Activated T-helper 17 cell treated with anti-CD3 and anti-CD28 coated beads, Interleukin-2, amount 50 U/mL, for 72 hours (primary cell): Measurements from ENCODE around the gene IL25. TPM values are rescaled to one million over a fixed set of nuclear protein-coding genes. Genes with fewer than 3 reads are reported as not detected.
A peak's percentile ranks its signal among the peaks of the same experiment; 100 is the strongest.
"Not testable (repeated sequence)": the region's sequence is repeated elsewhere in the genome, so short reads cannot be mapped to it uniquely, and the experiment has no call there.

Source experiments
- ATAC-seq: fragments of 150-1000 bp; cut with Tn5 transposase; replicated peaks from 2 replicates; pipeline ENCODE4 v1.10.0; 2021; ENCODE audit warnings: mild to moderate bottlenecking, moderate library complexity
- H3K27ac Mint-ChIP-seq: one replicate; pipeline ENCODE4 v1.8.0; 2022; ENCODE audit warnings: mixed read lengths
- H3K27me3 Mint-ChIP-seq: one replicate; pipeline ENCODE4 v1.8.0; 2022; ENCODE audit warnings: mixed read lengths
- H3K36me3 Mint-ChIP-seq: one replicate; pipeline ENCODE4 v1.8.0; 2022; ENCODE audit warnings: low read depth, mild to moderate bottlenecking, mixed read lengths
- H3K4me1 Mint-ChIP-seq: one replicate; pipeline ENCODE4 v1.8.0; 2022; ENCODE audit warnings: mixed read lengths
- H3K4me3 Mint-ChIP-seq: one replicate; pipeline ENCODE4 v1.8.0; 2022; ENCODE audit warnings: mild to moderate bottlenecking, mixed read lengths
- H3K9me3 Mint-ChIP-seq: one replicate; pipeline ENCODE4 v1.8.0; 2022; ENCODE audit warnings: mixed read lengths
- total RNA-seq, 2 donors: library from RNA; stranded (reverse); gene quantifications; one replicate each; pipeline ENCODE4 v1.2.3, GENCODE V29; 2022

Gene IL25
- total RNA-seq, 2 donors from 2014 or later = not detected

GRCh38 chr14:23385642-23386265 lies 13.1 kb downstream of the IL25 start:
- Mint-ChIP-seq H3K4me1 (no peaks in the 10 kb centered on the region), H3K27ac (no peak overlapping the region), H3K4me3 (no peak overlapping the region), H3K36me3 (no peaks in the 10 kb centered on the region), H3K27me3 (peaks cover 19% of the 10 kb centered on the region), H3K9me3 (no peaks in the 10 kb centered on the region)
- no peak for ATAC-seq

GRCh38 chr14:23386266-23386657 lies 13.7 kb downstream of the IL25 start:
- H3K36me3 Mint-ChIP-seq, H3K4me3 Mint-ChIP-seq, H3K9me3 Mint-ChIP-seq, H3K27ac Mint-ChIP-seq, H3K4me1 Mint-ChIP-seq, ATAC-seq: not testable (repeated sequence)
- peaks cover 17% of the 10 kb centered on the region for H3K27me3 Mint-ChIP-seq

- H3K27me3 Mint-ChIP-seq = peaks cover 12% of the 10 kb centered on the region
- no peak overlapping the region for H3K27ac Mint-ChIP-seq
- H3K4me1 Mint-ChIP-seq = no peaks in the 10 kb centered on the region
- H3K36me3 Mint-ChIP-seq = no peaks in the 10 kb centered on the region
- H3K9me3 Mint-ChIP-seq = no peaks in the 10 kb centered on the region
- no peak for ATAC-seq
- H3K4me3 Mint-ChIP-seq = no peak overlapping the region
Measured at GRCh38 chr14:23386999-23387398, 14.4 kb downstream of the IL25 start.

- Mint-ChIP-seq H3K36me3 (no peaks in the 10 kb centered on the region), H3K4me3 (no peak overlapping the region)
- ATAC-seq = no peak
Measured at GRCh38 chr14:23387916-23388882, 15.6 kb downstream of the IL25 start.

GRCh38 chr14:23388996-23389395 lies 16.4 kb downstream of the IL25 start:
- no peak for ATAC-seq
- no peak overlapping the region for H3K4me3 Mint-ChIP-seq

More at GRCh38 chr14:23387916-23388882, 15.6 kb downstream of the IL25 start:
- no peak overlapping the region for H3K27ac Mint-ChIP-seq
- no peaks in the 10 kb centered on the region for H3K4me1 Mint-ChIP-seq
- no peaks in the 10 kb centered on the region for H3K9me3 Mint-ChIP-seq
- peaks cover 14% of the 10 kb centered on the region for H3K27me3 Mint-ChIP-seq

GRCh38 chr14:23389396-23389795 lies 16.8 kb downstream of the IL25 start:
- Mint-ChIP-seq H3K36me3 (no peaks in the 10 kb centered on the region), H3K4me1 (no peaks in the 10 kb centered on the region), H3K9me3 (no peaks in the 10 kb centered on the region), H3K27me3 (peaks cover 14% of the 10 kb centered on the region), H3K27ac (no peak overlapping the region), H3K4me3 (no peak overlapping the region)
- no peak for ATAC-seq

More at GRCh38 chr14:23388996-23389395, 16.4 kb downstream of the IL25 start:
- Mint-ChIP-seq H3K4me1 (no peaks in the 10 kb centered on the region), H3K36me3 (no peaks in the 10 kb centered on the region), H3K9me3 (no peaks in the 10 kb centered on the region), H3K27me3 (peaks cover 14% of the 10 kb centered on the region), H3K27ac (no peak overlapping the region)

GRCh38 chr14:23389871-23390270 lies 17.3 kb downstream of the IL25 start:
- H3K4me3 Mint-ChIP-seq, H3K36me3 Mint-ChIP-seq, H3K27ac Mint-ChIP-seq, ATAC-seq, H3K9me3 Mint-ChIP-seq, H3K4me1 Mint-ChIP-seq: not testable (repeated sequence)
- H3K27me3 Mint-ChIP-seq = peaks cover 14% of the 10 kb centered on the region

GRCh38 chr14:23392613-23393012 lies 20.0 kb downstream of the IL25 start:
- Mint-ChIP-seq H3K9me3 (no peaks in the 10 kb centered on the region), H3K4me3 (no peak overlapping the region), H3K36me3 (no peaks in the 10 kb centered on the region), H3K27me3 (peaks cover 18% of the 10 kb centered on the region), H3K4me1 (no peaks in the 10 kb centered on the region), H3K27ac (no peak overlapping the region)
- no peak for ATAC-seq

- peaks cover 11% of the 10 kb centered on the region for H3K27me3 Mint-ChIP-seq
- no peak overlapping the region for H3K4me3 Mint-ChIP-seq
- no peak overlapping the region for H3K27ac Mint-ChIP-seq
- no peak for ATAC-seq
- no peaks in the 10 kb centered on the region for H3K36me3 Mint-ChIP-seq
- H3K4me1 Mint-ChIP-seq = no peaks in the 10 kb centered on the region
- no peaks in the 10 kb centered on the region for H3K9me3 Mint-ChIP-seq
Measured at GRCh38 chr14:23396126-23396525, 23.5 kb downstream of the IL25 start.

GRCh38 chr14:23396781-23397407 lies 24.3 kb downstream of the IL25 start:
- H3K9me3 Mint-ChIP-seq = no peaks in the 10 kb centered on the region
- peaks cover 11% of the 10 kb centered on the region for H3K27me3 Mint-ChIP-seq
- no peaks in the 10 kb centered on the region for H3K4me1 Mint-ChIP-seq
- no peak overlapping the region for H3K4me3 Mint-ChIP-seq
- H3K36me3 Mint-ChIP-seq = no peaks in the 10 kb centered on the region
- no peak for ATAC-seq
- no peak overlapping the region for H3K27ac Mint-ChIP-seq

GRCh38 chr14:23398348-23398747 lies 25.7 kb downstream of the IL25 start:
- Mint-ChIP-seq H3K36me3 (no peaks in the 10 kb centered on the region), H3K27me3 (peaks cover 17% of the 10 kb centered on the region), H3K9me3 (no peaks in the 10 kb centered on the region), H3K4me3 (no peak overlapping the region), H3K27ac (peak overlapping the region; percentile 57), H3K4me1 (no peaks in the 10 kb centered on the region)
- ATAC-seq = no peak

GRCh38 chr14:23399136-23399535 lies 26.5 kb downstream of the IL25 start:
- Mint-ChIP-seq H3K4me1 (no peaks in the 10 kb centered on the region), H3K9me3 (no peaks in the 10 kb centered on the region), H3K27ac (no peak overlapping the region), H3K4me3 (no peak overlapping the region), H3K36me3 (no peaks in the 10 kb centered on the region), H3K27me3 (peaks cover 19% of the 10 kb centered on the region)
- ATAC-seq = no peak

- Mint-ChIP-seq H3K4me1 (no peaks in the 10 kb centered on the region), H3K36me3 (no peaks in the 10 kb centered on the region), H3K27me3 (peaks cover 19% of the 10 kb centered on the region), H3K27ac (no peak overlapping the region), H3K9me3 (no peaks in the 10 kb centered on the region), H3K4me3 (no peak overlapping the region)
- no peak for ATAC-seq
Measured at GRCh38 chr14:23399591-23399990, 27.0 kb downstream of the IL25 start.

GRCh38 chr14:23400496-23401149 lies 28.0 kb downstream of the IL25 start:
- H3K27ac Mint-ChIP-seq, H3K9me3 Mint-ChIP-seq, ATAC-seq, H3K36me3 Mint-ChIP-seq, H3K4me3 Mint-ChIP-seq, H3K4me1 Mint-ChIP-seq: not testable (repeated sequence)
- peaks cover 18% of the 10 kb centered on the region for H3K27me3 Mint-ChIP-seq
